KMS-11 (cell line): Measurements from ENCODE around the gene CFAP46.

Source experiments
- H2AFZ ChIP-seq: fragments of 200-600 bp; sonication (generic); 2 replicates; pipeline ENCODE4 v1.6.1; 2016; ENCODE audit warnings: antibody characterized with exemption, mixed run types, low read depth
- H3K27ac ChIP-seq: fragments of 200-600 bp; sonication (generic); 2 replicates; pipeline ENCODE4 v1.6.1; 2016; ENCODE audit warnings: mild to moderate bottlenecking, mixed run types
- H3K27me3 ChIP-seq: fragments of 200-600 bp; sonication (generic); 2 replicates; pipeline ENCODE4 v1.6.1; 2017; ENCODE audit warnings: mild to moderate bottlenecking, low read depth, mixed run types, moderate library complexity; ENCODE audit not compliant: insufficient read depth
- H3K36me3 ChIP-seq: fragments of 200-600 bp; sonication (generic); 2 replicates; pipeline ENCODE4 v1.6.1; 2017; ENCODE audit warnings: mild to moderate bottlenecking, mixed run types; ENCODE audit not compliant: insufficient read depth
- H3K4me1 ChIP-seq: fragments of 200-600 bp; sonication (generic); 2 replicates; pipeline ENCODE4 v1.6.1; 2016; ENCODE audit warnings: mild to moderate bottlenecking, low read depth, mixed run types; ENCODE audit not compliant: poor library complexity, severe bottlenecking
- H3K4me2 ChIP-seq: fragments of 200-600 bp; sonication (generic); 2 replicates; pipeline ENCODE4 v1.7.0; 2016; ENCODE audit warnings: mild to moderate bottlenecking, mixed run types
- H3K4me3 ChIP-seq: fragments of 200-600 bp; sonication (generic); IDR thresholded peaks from 2 replicates; pipeline ENCODE4 v1.6.1; 2017; ENCODE audit warnings: low read depth, low read length, mixed read lengths; ENCODE audit not compliant: insufficient read depth
- H3K79me2 ChIP-seq: fragments of 200-600 bp; sonication (generic); 2 replicates; pipeline ENCODE4 v1.6.1; 2016; ENCODE audit warnings: low read depth, mixed run types; ENCODE audit not compliant: insufficient read depth
- H3K9ac ChIP-seq: fragments of 200-600 bp; sonication (generic); 2 replicates; pipeline ENCODE4 v1.6.1; 2016; ENCODE audit warnings: mild to moderate bottlenecking, mixed run types
- H4K20me1 ChIP-seq: fragments of 200-600 bp; sonication (generic); 2 replicates; pipeline ENCODE4 v1.6.1; 2016; ENCODE audit warnings: mild to moderate bottlenecking, mixed run types; ENCODE audit not compliant: insufficient read depth
- CTCF ChIP-seq: fragments of 200-600 bp; sonication (generic); conservative IDR thresholded peaks from 2 replicates; pipeline ENCODE4 v1.6.1; 2017; ENCODE audit warnings: low read depth, mild to moderate bottlenecking, antibody characterized with exemption, low read length, moderate library complexity, mixed read lengths

The CFAP46 gene

GRCh38 chr10:132764108-132764507, 178.3 kb downstream of the CFAP46 start:
- H3K4me3 ChIP-seq: no peak overlapping the region
- no peak for TF ChIP-seq CTCF
- H3K4me1 ChIP-seq: no peaks in the 10 kb centered on the region
- H3K27ac ChIP-seq: no peak overlapping the region
- no peaks in the 10 kb centered on the region for H3K79me2 ChIP-seq
- no peaks in the 10 kb centered on the region for H4K20me1 ChIP-seq
- no peak overlapping the region for H3K4me2 ChIP-seq
- H3K9ac ChIP-seq: no peak overlapping the region
- H3K27me3 ChIP-seq: no peaks in the 10 kb centered on the region
- no peak overlapping the region for H2AFZ ChIP-seq
- H3K36me3 ChIP-seq: no peaks in the 10 kb centered on the region

GRCh38 chr10:132763545-132763944, 178.8 kb downstream of the CFAP46 start:
- Histone ChIP-seq H3K4me1 (no peaks in the 10 kb centered on the region), H3K79me2 (no peaks in the 10 kb centered on the region), H4K20me1 (no peaks in the 10 kb centered on the region)

GRCh38 chr10:132762267-132762666, 180.1 kb downstream of the CFAP46 start:
- no peaks in the 10 kb centered on the region for H3K36me3 ChIP-seq

More at GRCh38 chr10:132763545-132763944, 178.8 kb downstream of the CFAP46 start:
- no peaks in the 10 kb centered on the region for H3K27me3 ChIP-seq
- no peak overlapping the region for H3K9ac ChIP-seq
- TF ChIP-seq CTCF: no peak
- no peak overlapping the region for H3K4me2 ChIP-seq
- H3K36me3 ChIP-seq: no peaks in the 10 kb centered on the region
- no peak overlapping the region for H3K27ac ChIP-seq
- no peak overlapping the region for H3K4me3 ChIP-seq
- no peak overlapping the region for H2AFZ ChIP-seq

GRCh38 chr10:132761395-132762060, 180.8 kb downstream of the CFAP46 start:
- no peak overlapping the region for H3K9ac ChIP-seq
- no peaks in the 10 kb centered on the region for H3K4me1 ChIP-seq
- H4K20me1 ChIP-seq: no peaks in the 10 kb centered on the region

More at GRCh38 chr10:132762267-132762666, 180.1 kb downstream of the CFAP46 start:
- TF ChIP-seq CTCF: no peak
- H3K79me2 ChIP-seq: no peaks in the 10 kb centered on the region
- no peak overlapping the region for H2AFZ ChIP-seq
- H3K4me1 ChIP-seq: no peaks in the 10 kb centered on the region
- H4K20me1 ChIP-seq: no peaks in the 10 kb centered on the region
- no peak overlapping the region for H3K4me2 ChIP-seq
- no peak overlapping the region for H3K9ac ChIP-seq
- no peak overlapping the region for H3K4me3 ChIP-seq
- H3K27me3 ChIP-seq: no peaks in the 10 kb centered on the region
- H3K27ac ChIP-seq: no peak overlapping the region

More at GRCh38 chr10:132761395-132762060, 180.8 kb downstream of the CFAP46 start:
- no peak for TF ChIP-seq CTCF
- Histone ChIP-seq H3K36me3 (no peaks in the 10 kb centered on the region), H3K27ac (no peak overlapping the region), H3K27me3 (no peaks in the 10 kb centered on the region), H3K4me3 (no peak overlapping the region), H2AFZ (no peak overlapping the region), H3K4me2 (no peak overlapping the region), H3K79me2 (no peaks in the 10 kb centered on the region)
